Measurements from ENCODE around the gene ANAPC2. TPM values are rescaled to one million over a fixed set of nuclear protein-coding genes. Genes with fewer than 3 reads are reported as not detected.

The ANAPC2 gene
- polyA plus RNA-seq, 3 donors = 29.1 to 34.5 (median 31.9) TPM

GRCh38 chr9:137176302-137177182, 11.8 kb downstream of the ANAPC2 start:
- DNase-seq (ENCODE audit: low read depth in 3 of 3, low spot score in 2 of 3) = no peak

- DNase-seq (ENCODE audit: low read depth in 3 of 3, low spot score in 2 of 3) = no peak
Measured at GRCh38 chr9:137175345-137175961, 12.9 kb downstream of the ANAPC2 start.

- no peak for DNase-seq (ENCODE audit: low read depth in 3 of 3, low spot score in 2 of 3)
Measured at GRCh38 chr9:137174722-137175293, 13.6 kb downstream of the ANAPC2 start.

GRCh38 chr9:137173796-137174664, 14.3 kb downstream of the ANAPC2 start:
- no peak for DNase-seq (ENCODE audit: low read depth in 3 of 3, low spot score in 2 of 3)

- DNase-seq (ENCODE audit: low read depth in 3 of 3, low spot score in 2 of 3) = no peak
Measured at GRCh38 chr9:137172901-137173795, 15.2 kb downstream of the ANAPC2 start.

- DNase-seq (ENCODE audit: low read depth in 3 of 3, low spot score in 2 of 3) = no peak
Measured at GRCh38 chr9:137171149-137171900, 17.0 kb downstream of the ANAPC2 start.

- no peak for DNase-seq (ENCODE audit: low read depth in 3 of 3, low spot score in 2 of 3)
Measured at GRCh38 chr9:137170486-137171148, 17.7 kb downstream of the ANAPC2 start.

GRCh38 chr9:137169896-137170358, 18.4 kb downstream of the ANAPC2 start, which contains the start of gene LRRC26:
LRRC26 (minus strand) TSS chr9:137170051; CDS start chr9:137169943, 108 bp downstream.
- no peak for DNase-seq (ENCODE audit: low read depth in 3 of 3, low spot score in 2 of 3)

- peak in 1 of 3 donors; percentile 29 for DNase-seq (ENCODE audit: low read depth in 3 of 3, low spot score in 2 of 3)
Measured at GRCh38 chr9:137168904-137169856, 19.2 kb downstream of the ANAPC2 start.

GRCh38 chr9:137168573-137168903, 19.8 kb downstream of the ANAPC2 start:
- no peak for DNase-seq (ENCODE audit: low read depth in 3 of 3, low spot score in 2 of 3)

GRCh38 chr9:137167747-137168572, 20.4 kb downstream of the ANAPC2 start:
- no peak for DNase-seq (ENCODE audit: low read depth in 3 of 3, low spot score in 2 of 3)

- DNase-seq (ENCODE audit: low read depth in 3 of 3, low spot score in 2 of 3) = no peak
Measured at GRCh38 chr9:137167277-137167746, 21.0 kb downstream of the ANAPC2 start.

GRCh38 chr9:137166380-137167229, 21.8 kb downstream of the ANAPC2 start:
- DNase-seq (ENCODE audit: low read depth in 3 of 3, low spot score in 2 of 3) = no peak

GRCh38 chr9:137165250-137165836, 23.0 kb downstream of the ANAPC2 start:
- DNase-seq (ENCODE audit: low read depth in 3 of 3, low spot score in 2 of 3) = no peak

Measured in right renal cortex interstitium (tissue), 3 donors.